Hepatocyte (in vitro differentiated cells): ENCODE results near the gene GPC3.
"Not testable (repeated sequence)": the region's sequence is repeated elsewhere in the genome, so short reads cannot be mapped to it uniquely, and the experiment has no call there.

Experiments
- EZH2 ChIP-seq: fragments of 200-600 bp; sonication (generic); IDR thresholded peaks from 2 replicates; pipeline ENCODE4 v1.6.1; 2016; ENCODE audit warnings: antibody characterized with exemption, mild to moderate bottlenecking, borderline replicate concordance
- TF ChIP-seq, protein P1 (sequence below): fragments of 200-600 bp; sonication (generic); IDR thresholded peaks from 2 replicates; pipeline ENCODE4 v1.5.1; 2016; ENCODE audit warnings: antibody characterized with exemption, mild to moderate bottlenecking; ENCODE audit not compliant: poor library complexity

- TF ChIP-seq, protein P1, sequence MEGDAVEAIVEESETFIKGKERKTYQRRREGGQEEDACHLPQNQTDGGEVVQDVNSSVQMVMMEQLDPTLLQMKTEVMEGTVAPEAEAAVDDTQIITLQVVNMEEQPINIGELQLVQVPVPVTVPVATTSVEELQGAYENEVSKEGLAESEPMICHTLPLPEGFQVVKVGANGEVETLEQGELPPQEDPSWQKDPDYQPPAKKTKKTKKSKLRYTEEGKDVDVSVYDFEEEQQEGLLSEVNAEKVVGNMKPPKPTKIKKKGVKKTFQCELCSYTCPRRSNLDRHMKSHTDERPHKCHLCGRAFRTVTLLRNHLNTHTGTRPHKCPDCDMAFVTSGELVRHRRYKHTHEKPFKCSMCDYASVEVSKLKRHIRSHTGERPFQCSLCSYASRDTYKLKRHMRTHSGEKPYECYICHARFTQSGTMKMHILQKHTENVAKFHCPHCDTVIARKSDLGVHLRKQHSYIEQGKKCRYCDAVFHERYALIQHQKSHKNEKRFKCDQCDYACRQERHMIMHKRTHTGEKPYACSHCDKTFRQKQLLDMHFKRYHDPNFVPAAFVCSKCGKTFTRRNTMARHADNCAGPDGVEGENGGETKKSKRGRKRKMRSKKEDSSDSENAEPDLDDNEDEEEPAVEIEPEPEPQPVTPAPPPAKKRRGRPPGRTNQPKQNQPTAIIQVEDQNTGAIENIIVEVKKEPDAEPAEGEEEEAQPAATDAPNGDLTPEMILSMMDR = not testable (repeated sequence)
- TF ChIP-seq EZH2 = not testable (repeated sequence)
Measured at GRCh38 chrX:133888084-133888483, 97.3 kb downstream of the GPC3 start.
